IPS DF 4.7 (cell line): Measurements from ENCODE around the gene LILRA6.
"Not testable (repeated sequence)": the region's sequence is repeated elsewhere in the genome, so short reads cannot be mapped to it uniquely, and the experiment has no call there.

Experiments used
- DNase-seq: peaks from one replicate; pipeline ENCODE4 v3.0.0-alpha.2; 2013; ENCODE audit warnings: low spot score; ENCODE audit errors: extremely low read depth

The LILRA6 gene

DNA sequence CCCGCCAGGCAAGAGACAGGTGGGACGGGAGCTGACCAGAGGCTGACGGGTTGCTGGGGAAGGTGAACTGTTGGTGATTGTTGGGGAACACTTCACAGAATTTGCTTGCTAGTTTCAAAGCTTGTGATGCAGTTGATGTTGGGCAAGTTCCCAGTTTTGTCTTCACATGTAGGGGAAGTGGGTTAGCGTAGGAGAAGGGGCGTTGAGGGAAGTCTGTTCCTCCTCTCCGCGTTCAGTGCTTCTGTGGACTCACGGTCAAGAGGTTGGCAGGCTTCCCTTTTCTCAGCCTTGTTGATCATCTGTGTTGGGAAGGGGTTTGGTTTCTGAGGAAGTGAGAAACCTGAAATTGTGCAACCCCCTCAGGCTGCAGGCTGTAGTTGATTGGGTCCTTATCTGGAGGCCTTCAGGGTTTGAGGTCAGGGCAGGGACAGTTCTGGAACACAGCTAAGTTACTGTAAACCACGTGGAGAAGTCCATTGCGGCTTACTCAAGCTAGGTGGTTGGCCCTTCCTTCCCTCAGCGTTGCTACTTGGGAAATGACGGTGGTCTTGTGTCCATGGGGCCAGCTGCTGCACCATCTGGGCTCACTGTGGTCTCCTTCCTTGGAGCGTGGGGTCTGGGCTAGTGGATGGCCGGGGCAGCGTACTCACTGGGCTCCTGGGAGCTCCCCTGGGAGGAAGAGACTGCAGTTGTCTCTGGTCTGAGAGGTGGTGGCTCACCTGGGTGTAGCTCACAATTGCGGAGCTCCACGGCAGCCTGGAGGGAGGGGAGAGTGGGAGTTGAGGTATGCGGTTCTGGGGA is 34.4 kb downstream of the LILRA6 start:
- DNase-seq, result no peak

DNA sequence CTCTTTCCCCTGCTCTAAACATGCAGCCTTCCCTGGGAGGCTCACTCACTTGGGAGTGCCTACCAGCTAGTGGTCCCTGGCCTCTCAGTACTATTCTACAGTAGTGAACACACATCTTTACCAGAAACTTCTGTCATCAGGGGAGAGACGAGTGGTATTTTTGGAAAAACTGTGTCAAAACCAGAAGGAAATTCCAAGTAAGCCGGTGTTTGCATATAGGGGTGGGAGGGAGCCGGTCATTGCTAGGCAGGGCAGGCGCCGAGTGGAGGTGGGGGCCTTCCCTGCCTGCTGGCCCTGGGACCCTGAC is 35.0 kb downstream of the LILRA6 start:
- DNase-seq, result no peak

DNA sequence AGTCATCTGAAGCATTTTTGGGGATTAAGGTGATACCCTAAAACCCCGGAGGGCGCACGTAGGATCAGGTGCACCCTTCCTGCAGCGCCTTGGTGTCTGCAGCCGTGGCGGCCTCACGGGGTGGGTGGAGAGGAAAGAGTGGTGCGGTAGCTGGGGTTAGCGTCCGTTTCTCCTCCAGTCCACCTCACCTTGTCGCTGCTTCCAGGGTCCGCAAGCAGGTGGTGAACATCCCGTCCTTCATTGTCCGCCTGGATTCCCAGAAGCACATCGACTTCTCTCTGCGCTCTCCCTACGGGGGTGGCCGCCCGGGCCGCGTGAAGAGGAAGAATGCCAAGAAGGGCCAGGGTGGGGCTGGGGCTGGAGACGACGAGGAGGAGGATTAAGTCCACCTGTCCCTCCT is 35.4 kb downstream of the LILRA6 start:
- DNase-seq, result not testable (repeated sequence)

DNA sequence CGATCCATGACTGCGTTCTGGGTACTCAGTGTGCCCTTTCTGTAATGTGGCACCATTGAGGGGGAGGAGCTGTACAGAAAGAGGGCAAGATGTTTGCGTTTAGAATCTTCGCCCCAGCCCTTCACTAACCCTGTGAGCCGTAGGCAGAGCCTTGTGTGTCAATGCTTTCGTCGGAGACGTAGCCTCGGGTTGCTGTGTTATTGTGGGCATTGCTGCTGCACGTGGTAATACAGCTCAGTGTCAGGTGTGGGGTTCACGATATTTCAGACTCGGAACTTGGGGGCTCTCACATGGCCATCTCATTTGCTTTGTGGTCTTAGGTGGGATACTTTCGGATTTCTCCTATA is 35.8 kb downstream of the LILRA6 start:
- no peak for DNase-seq

DNA sequence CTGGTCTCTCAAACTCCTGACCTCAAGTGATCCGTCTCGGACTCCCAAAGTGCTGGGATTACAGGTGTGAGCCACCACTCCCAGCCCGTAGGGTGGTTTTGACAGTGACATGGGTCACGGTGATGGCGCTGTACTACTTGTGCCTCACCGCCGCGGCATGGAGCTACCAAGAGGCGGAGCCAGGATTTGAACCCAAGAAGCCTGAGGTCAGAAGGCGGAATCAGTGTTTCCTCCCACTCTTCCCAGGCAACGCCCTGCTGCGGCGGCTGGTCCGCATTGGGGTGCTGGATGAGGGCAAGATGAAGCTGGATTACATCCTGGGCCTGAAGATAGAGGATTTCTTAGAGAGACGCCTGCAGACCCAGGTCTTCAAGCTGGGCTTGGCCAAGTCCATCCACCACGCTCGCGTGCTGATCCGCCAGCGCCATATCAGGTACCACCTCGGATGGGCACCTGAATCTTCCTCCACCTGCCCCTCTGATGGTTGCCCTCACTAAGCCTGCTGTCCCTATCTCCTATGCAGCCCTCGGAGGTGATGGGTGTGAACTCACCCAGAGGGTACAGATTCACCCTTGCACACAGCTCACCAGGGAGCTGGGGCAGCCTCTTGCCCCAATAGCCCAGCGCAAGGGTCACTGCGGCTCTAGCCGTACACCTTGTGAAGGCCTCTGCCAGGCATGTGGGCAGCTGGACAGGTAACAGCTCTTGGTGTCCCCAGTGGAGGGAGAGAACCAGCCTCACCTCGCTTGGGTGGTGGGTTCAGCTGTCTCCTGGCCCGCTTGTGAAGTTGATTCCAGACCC is 36.4 kb downstream of the LILRA6 start:
- DNase-seq, result no peak

DNA sequence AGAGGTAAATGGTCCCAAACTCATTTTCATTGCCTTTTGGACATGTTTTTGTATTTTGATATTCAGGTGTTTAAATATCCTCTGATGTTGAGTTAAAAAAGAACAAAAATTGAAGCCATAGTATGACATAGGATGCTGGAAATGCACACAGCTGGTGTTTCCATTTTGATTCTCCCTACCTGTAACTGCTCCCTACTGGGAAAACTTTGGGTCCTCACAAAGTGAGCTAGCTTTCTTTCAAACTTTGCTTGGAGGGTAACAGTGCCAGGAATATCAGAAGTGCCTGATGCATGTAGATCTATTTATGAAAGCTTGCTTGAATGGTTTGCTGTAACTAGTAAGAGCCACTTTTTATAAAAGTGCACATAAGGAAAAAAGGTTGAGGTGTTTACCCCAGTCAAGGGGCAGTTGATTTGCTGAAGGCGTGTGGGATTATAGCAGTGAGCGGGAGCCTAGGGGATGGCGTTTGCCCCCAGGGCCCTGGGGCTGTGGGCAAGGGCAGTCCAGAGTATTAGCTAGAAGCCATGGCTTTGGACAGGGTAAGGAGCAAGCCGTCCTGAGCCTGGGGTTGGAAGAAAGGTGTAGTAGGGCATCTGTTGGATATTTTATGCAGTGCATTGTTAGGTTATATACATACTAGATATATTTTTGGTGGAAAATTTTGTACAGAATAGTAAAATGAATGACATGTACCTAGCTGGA is 37.7 kb downstream of the LILRA6 start:
- no peak for DNase-seq

DNA sequence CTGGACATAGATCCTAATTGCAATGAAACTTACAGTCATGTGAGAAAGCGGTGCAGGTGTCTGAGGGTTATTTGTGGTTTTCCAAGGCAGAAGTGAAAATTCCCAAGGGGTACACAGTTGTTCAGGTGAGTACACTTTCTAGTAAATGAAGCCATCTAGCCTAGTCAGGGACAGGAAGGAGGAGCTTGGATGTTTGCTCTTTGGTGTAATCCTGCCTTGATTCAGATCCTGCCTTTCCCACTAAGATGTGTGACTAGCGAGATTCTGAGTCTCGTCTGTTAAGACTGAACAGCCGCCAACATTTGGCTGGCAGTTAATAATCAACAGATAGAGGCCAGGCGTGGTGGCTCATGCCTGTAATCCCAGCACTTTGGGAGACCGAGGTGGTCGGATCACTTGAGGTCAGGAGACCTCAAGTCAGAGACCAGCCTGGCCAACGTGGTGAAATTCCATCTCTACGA is 39.4 kb downstream of the LILRA6 start:
- no peak for DNase-seq

DNA sequence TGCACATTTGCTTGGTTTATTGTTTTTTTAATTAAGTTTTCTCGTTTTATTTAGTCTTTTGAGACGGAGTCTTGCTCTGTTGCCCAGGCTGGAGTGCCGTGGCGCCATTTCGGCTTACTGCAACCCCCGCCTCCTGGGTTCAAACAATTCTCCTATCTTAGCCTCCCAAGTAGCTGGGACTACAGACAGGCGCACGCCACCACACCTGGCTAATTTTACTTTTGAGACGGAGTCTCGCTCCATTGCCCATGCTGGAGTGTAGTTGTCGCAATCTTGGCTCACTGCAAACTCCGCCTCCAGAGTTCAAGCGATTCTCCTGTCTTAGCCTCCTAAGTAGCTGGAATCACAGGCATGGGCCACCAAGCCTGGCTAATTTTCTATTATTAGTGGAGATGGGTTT is 40.6 kb downstream of the LILRA6 start:
- no peak for DNase-seq

DNA sequence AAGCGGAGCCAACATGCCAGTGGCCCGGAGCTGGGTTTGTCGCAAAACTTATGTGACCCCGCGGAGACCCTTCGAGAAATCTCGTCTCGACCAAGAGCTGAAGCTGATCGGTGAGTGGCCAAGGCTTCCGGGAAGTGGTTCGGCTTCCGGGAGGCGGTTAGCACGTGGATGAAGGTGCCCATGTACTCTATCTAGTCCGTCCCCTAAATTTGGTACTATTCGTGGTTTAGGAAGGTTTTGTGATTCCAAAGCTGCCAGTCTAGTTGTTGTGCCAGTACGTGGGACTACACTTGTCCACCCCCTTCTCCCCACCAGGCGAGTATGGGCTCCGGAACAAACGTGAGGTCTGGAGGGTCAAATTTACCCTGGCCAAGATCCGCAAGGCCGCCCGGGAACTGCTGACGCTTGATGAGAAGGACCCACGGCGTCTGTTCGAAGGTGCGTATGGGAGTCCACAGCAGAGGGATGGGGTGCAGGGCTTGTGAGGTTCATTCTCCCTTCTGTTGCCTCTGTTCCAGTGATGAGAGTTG is 41.4 kb downstream of the LILRA6 start:
- no peak for DNase-seq

DNA sequence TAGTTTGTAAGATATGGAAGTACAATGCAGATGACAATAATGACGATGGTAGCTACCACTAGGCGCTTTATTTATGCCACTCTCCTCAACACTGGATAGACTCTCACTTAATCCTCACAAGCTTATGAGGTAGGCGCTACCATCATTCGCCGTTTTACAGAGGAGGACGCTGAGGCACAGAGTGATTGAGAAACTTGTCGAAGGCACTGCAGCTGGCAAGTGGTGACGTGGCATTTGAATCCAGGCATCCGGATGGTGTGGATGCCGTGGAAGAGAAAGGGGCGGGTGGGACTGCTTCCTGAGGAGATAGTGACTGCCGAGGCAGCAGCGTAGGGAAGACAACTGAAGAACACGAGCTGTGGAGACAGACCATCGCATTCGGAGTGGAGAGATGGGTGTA is 43.2 kb downstream of the LILRA6 start:
- DNase-seq, result no peak

DNA sequence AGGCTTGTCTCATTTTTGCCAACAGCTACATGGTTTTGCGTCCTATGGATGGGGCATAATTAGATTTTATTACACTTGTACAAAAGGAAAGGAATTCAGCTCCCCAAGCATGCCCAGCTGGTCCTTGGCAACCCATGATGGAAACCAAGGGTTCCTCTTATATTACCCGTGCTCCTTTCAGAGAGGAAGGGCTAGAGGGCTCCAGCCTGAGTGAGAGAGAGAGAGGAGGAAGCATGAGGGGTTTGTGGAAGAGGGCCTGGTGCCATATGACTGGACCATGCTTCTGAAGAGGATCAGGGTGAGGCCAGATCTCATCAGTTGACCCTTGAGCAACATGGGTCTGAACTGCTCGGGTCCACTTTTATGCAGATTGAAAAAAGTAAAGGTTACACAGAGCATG is 45.5 kb downstream of the LILRA6 start:
- no peak for DNase-seq

DNA sequence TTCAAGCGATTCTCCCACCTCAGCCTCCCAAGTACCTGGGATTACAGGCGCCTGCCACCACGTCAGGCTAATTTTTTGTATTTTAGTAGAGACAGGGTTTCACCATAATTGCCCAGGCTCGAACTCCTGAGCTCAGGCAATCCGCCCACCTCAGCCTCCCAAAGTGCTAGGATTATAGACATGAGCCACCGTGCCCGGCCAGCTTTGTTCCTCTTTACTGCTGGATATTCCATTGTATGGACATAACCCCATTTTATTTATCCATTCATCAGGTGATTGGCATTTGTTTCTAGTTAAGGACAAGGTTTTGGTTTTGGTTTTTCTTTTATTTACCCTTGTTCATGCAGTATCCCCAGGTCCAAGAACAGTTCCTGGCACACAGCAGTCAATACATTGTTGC is 46.1 kb downstream of the LILRA6 start:
- no peak for DNase-seq

DNA sequence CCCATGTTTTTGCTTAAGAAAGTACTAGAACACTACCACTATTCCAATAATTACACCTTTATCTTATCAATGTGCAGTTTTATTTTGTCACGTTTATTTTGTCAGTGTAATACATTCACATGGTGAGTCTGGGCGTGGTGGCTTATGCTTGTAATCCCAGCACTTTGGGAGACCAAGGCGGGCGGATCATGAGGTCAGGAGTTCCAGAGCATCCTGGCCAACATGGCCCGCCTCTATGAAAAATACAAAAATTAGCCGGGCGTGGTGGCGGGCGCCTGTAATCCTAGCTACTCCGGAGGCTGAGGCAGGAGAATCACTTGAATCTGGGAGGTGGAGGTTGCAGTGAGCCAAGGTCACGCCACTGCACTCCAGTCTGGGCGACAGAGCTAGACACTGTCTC is 48.1 kb downstream of the LILRA6 start:
- not testable (repeated sequence) for DNase-seq

DNA sequence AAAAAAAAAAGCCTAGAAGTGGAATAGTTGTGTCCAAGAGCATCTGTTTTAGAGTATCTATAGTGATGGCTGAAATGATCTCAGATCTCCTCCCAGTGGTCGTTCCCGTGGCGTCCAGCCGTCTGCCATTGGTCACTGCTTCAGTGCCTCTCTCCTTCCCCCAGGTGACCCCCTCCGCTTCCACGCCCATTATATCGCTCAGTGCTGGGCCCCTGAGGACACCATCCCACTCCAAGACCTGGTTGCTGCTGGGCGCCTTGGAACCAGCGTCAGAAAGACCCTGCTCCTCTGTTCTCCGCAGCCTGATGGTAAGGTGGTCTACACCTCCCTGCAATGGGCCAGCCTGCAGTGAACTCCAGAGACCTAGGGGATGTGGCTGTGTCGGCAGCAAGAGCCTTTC is 49.6 kb downstream of the LILRA6 start:
- DNase-seq, result no peak

DNA sequence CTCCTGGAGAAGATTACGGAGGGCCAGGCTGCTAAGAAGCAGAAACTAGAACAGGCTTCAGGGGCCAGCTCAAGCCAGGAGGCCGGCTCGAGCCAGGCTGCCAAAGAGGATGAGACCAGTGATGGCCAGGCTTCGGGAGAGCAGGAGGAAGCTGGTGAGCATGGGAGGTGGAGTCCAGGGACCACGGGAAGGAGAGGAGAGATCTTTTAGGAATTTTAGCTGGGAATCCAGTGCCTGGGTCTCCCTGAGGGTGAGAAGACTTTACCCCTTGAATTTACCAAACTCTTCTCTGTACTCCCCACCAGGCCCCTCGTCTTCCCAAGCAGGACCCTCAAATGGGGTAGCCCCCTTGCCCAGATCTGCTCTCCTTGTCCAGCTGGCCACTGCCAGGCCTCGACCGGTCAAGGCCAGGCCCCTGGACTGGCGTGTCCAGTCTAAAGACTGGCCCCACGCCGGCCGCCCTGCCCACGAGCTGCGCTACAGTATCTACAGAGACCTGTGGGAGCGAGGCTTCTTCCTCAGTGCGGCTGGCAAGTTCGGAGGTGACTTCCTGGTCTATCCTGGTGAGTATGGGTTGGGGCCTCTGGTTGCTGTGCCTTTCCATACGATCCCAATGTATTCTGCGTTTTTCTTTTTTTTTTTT is 50.7 kb downstream of the LILRA6 start:
- no peak for DNase-seq

DNA sequence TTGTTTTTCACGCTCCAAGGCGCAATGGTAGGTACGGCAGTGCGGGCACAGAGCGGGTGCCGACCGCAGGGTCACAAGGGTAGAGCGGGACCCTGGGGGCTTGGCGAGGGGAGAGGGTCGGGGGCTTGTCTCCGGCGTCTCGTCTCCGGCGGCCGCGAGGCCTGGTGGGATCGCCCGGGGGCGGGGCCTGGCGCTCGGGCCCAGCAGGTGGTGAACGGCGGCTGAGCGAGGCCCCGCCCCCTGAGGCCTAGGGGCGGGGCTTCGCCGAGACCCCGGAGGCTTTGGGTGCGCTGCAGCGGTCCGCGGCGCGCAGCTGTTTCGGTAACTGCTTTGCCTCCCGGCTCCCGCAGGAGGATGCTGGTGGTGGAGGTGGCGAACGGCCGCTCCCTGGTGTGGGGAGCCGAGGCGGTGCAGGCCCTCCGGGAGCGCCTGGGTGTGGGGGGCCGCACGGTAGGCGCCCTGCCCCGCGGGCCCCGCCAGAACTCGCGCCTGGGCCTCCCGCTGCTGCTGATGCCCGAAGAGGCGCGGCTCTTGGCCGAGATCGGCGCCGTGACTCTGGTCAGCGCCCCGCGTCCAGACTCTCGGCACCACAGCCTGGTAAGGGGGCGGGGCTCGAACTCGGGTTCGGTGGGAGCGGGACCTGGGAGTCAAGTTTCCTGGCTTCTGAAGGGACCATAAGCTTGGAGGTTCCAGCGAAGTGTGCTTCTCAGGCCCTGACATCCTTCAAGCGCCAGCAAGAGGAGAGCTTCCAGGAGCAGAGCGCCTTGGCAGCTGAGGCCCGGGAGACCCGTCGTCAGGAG is 51.4 kb downstream of the LILRA6 start, which contains the start of gene TSEN34:
Gene TSEN34 (plus strand): TSS at position 298 of the 800 bp plus-strand sequence. CDS start 57 bp downstream, at position 355.
- no peak for DNase-seq

DNA sequence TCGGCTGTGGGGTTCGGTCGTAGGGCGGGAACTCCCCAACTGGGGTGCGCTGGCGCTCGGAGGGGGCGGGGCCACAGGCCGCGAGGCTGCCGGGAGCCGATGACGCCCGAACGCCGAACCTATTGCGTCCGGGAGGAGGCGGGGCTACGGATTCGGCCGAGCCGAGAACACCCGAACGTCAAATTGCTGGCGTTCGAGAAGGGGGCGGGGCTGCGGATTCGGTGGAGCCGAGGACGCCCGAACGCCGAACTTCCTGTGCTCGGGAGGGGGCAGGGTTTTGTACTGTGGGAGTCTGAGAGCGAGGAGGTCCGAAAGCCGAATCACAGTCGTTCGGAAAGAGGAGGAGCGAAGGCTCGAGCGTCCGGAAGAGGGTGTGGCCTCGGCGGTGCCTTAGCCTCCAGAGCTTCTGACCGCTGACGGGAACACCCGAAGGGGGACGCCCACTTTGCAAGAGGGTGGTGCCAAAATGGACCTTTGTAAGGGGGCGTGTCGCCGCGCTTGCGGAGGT is 52.0 kb downstream of the LILRA6 start:
- no peak for DNase-seq

DNA sequence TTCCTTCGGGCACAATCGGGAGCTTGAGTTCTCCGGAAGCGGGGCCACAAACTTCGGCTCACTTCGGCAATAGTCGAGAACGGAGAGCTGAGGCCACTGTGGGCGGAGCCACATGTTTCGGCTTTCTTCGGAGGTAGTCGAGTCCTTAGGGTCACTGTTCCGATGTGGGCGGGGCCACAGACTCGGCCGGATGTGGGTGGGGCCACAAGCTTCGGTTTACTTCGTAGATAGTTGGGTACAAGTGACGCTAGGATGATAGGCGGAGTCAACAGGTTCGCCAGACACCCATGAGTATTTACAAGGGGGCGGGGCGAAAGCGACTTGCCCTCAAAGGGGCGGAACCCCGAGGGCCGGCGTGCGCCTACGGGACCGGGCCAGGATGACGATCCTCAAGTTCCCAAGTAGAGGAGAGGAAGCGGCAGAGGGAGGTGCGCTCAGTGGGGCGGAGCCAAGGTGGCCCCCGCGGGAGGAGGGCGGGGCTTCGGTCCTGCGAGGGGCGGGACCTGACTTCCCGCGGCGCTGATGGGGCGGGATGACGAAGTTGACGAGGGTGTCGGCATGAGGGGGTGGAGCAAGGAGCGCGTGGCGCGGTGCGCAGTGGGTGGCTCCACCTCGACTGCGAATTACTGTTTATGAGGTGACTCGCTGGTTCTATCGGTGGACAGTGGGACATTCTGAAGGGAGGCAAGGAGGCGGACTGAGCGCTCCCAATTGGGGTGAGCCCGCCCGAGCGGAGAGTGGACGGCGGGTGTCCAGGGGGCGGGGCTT is 52.7 kb downstream of the LILRA6 start:
- DNase-seq, result peak; percentile 99

DNA sequence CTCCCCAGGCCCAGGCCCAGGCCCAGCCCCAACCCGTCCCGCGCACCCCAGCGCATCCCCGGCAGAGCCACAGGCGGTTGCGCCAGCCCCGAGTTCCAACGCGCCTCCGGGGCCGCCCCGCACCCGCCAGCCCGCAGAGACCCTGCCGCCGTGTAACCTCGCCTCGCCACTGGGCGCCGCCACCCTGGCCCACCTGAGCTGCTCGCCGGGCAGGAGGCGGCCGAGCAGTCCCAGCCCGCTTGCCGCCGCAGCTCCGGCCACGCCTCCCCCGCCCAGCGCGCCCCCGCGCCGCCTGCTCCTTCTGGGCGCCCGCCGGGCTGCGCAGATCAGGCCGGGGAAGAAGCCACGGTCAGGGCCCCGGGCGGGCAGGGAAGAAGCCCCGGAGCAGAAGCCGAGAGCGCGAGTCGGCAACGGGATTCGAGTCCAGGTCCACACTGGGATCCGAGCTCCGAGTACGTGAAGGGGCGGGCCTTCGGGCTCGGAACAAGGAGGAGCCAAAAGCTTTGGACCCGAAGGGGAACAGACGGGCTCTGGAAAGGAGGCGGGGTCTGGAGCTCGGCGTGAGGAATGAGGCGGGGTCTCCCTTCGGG is 53.4 kb downstream of the LILRA6 start, which contains the start of gene MBOAT7:
Gene MBOAT7 (minus strand): TSS at position 436 of the 590 bp plus-strand sequence. CDS start 1,072 bp downstream, outside the sequence.
- DNase-seq, result no peak
